Right lobe of liver (tissue), 6 donors: Measurements from ENCODE around the gene VCAM1. TPM values are rescaled to one million over a fixed set of nuclear protein-coding genes. Genes with fewer than 3 reads are reported as not detected.
"Not testable (repeated sequence)": the region's sequence is repeated elsewhere in the genome, so short reads cannot be mapped to it uniquely, and the experiment has no call there.

Experiments used
- ATAC-seq, 4 donors: fragments of 200-7000 bp; cut with Tn5 transposase; one replicate each; pipeline ENCODE4 v1.9.1; 2020; ENCODE audit warnings: mild to moderate bottlenecking in 4 of 4, moderate library complexity in 4 of 4
- DNase-seq, 3 donors: peaks; one replicate each; pipeline ENCODE4 v3.0.0-alpha.2; 2020
- H3K27ac ChIP-seq, 3 donors: fragments of 200-600 bp; one replicate each; pipeline ENCODE4 v1.8.0; 2022
- H3K27me3 ChIP-seq, 2 donors: fragments of 200-600 bp; one replicate each; pipeline ENCODE4 v1.8.0; 2022
- H3K36me3 ChIP-seq, 4 donors: fragments of 200-600 bp; sonication (generic) in 1 of 4; one replicate each; pipeline versions ENCODE4 v1.5.1 to v1.8.0; 2017 to 2022; ENCODE audit warnings: control low read depth in 1 of 4
- H3K4me1 ChIP-seq, 4 donors: fragments of 200-600 bp; sonication (generic) in 1 of 4; one replicate each; pipeline versions ENCODE4 v1.5.1 to v1.8.0; 2017 to 2022; ENCODE audit warnings: control low read depth in 1 of 4
- H3K4me3 ChIP-seq, 3 donors: fragments of 200-600 bp; one replicate each; pipeline ENCODE4 v1.8.0; 2022
- H3K9me3 ChIP-seq, 4 donors: fragments of 200-600 bp; sonication (generic) in 1 of 4; one replicate each; pipeline versions ENCODE4 v1.5.1 to v1.8.0; 2017 to 2022; ENCODE audit warnings: control low read depth in 1 of 4
- POLR2A ChIP-seq: fragments of 450-650 bp; IDR thresholded peaks from one replicate; pipeline ENCODE4 v1.6.1; 2017; ENCODE audit warnings: antibody characterized with exemption, mild to moderate bottlenecking
- WGBS: methylation state at CpG from one replicate; pipeline ENCODE4 v1.1.6; 2018; ENCODE audit warnings: low coverage, low lambda C conversion rate; ENCODE audit not compliant: insufficient coverage; ENCODE audit errors: missing lambda C conversion rate; 5-methylcytosine and 5-hydroxymethylcytosine counted together
- intact Hi-C, 2 donors: fragments of 100-400 bp; cut with DNase I; formaldehyde crosslinking; loops; one replicate each; pipeline versions ENCODE4 v1.11.2 to v1.14.1; 2022
- total RNA-seq, 6 experiments: library from RNA; depleted of rRNA in 2 of 6; stranded (reverse); fragments of >200 nt in 2 of 6; fragmentation: NEBNext Ultra II Directional in 3 of 6; extraction: Animal tissue kit (Norgen Biotek cat#: 25700) in 3 of 6; gene quantifications; one replicate each; pipeline versions ENCODE4 v1.1.0 to v1.2.4, GENCODE V29; 2016 to 2023
- TF ChIP-seq, protein P1 (sequence below), 4 donors: fragments of 200-600 bp in 3 of 4; fragments of 450-650 bp in 1 of 4; IDR thresholded peaks; one replicate each; pipeline versions ENCODE4 v1.5.1 to v1.8.0; 2016 to 2022; ENCODE audit warnings: antibody characterized with exemption in 4 of 4, mild to moderate bottlenecking in 2 of 4
- donor health status: DM: no; HTN: yes; CAD: no.
- donor health status: DM: no; HTN: no; CAD: no.
- donor health status: DM: no; HTN: no; CAD: no.
- donor health status: DM: no; HTN: yes; CAD: no.
- donor health status: DM: no; HTN: yes; CAD: no.

VCAM1 gene
- total RNA-seq, 6 experiments from 2014 or later = 2.5 to 17.4 (median 11.2) TPM

DNA sequence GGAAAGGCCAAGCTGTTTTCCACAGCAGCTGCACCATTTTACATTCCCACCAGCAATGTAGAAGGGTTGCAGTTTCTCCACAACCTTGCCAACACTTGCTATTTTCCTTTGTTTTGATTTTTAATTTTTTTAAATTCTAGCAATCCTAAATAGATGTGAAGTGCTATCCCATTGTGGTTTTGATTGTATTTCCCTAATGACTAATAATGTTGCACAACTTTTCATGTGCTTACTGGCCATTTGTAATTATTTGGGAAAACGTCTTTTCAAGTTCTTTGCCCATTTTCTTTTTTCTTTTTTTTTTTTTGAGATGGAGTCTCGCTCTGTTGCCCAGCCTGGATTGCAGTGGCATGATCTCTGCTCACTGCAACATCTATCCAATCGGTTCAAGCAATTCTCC, 53.9 kb downstream of the VCAM1 start:
- Histone ChIP-seq H3K4me3 (no peak overlapping the region), H3K27ac (no peak overlapping the region), H3K9me3 (no peaks in the 10 kb centered on the region), H3K36me3 (no peaks in the 10 kb centered on the region), H3K27me3 (no peaks in the 10 kb centered on the region), H3K4me1 (no peaks in the 10 kb centered on the region)
- TF ChIP-seq POLR2A = no peak
- ATAC-seq (no peak), DNase-seq (no peak)
- intact Hi-C loops = no loop called here
- WGBS = 75% methylated on average over 2 of the region's 3 CpGs

GRCh38 chr1:100774370-100774769, 54.8 kb downstream of the VCAM1 start:
- no peak for TF ChIP-seq POLR2A
- TF ChIP-seq, protein P1, sequence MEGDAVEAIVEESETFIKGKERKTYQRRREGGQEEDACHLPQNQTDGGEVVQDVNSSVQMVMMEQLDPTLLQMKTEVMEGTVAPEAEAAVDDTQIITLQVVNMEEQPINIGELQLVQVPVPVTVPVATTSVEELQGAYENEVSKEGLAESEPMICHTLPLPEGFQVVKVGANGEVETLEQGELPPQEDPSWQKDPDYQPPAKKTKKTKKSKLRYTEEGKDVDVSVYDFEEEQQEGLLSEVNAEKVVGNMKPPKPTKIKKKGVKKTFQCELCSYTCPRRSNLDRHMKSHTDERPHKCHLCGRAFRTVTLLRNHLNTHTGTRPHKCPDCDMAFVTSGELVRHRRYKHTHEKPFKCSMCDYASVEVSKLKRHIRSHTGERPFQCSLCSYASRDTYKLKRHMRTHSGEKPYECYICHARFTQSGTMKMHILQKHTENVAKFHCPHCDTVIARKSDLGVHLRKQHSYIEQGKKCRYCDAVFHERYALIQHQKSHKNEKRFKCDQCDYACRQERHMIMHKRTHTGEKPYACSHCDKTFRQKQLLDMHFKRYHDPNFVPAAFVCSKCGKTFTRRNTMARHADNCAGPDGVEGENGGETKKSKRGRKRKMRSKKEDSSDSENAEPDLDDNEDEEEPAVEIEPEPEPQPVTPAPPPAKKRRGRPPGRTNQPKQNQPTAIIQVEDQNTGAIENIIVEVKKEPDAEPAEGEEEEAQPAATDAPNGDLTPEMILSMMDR (IDR thresholded peaks at IDR 0.05) = no peak
- DNase-seq (no peak), ATAC-seq (no peak)
- Histone ChIP-seq H3K36me3 (no peaks in the 10 kb centered on the region), H3K4me3 (no peak overlapping the region), H3K4me1 (no peaks in the 10 kb centered on the region), H3K27me3 (no peaks in the 10 kb centered on the region), H3K9me3 (no peaks in the 10 kb centered on the region), H3K27ac (no peak overlapping the region)
- 87% methylated on average over 1 of the region's 1 CpG for WGBS
- intact Hi-C loops = no loop called here

DNA sequence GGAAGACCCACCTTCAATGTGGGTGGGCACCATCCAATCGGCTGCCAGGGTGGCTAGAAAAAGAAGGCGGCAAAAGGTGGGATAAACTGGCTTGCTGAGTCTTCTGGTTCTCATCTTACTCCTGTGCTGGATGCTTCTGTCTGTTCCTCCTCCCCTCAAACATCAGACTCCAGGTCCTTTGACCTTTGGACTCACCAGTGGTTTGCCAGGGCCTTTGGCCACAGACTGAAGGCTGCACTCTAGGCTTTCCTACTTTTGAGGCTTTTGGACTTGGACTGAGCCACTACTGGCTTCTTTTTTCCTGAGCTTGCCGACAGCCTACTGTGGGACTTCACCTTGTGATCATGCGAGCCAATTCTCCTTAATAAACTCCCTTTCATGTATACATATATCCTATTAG, 55.9 kb downstream of the VCAM1 start:
- ATAC-seq = peak; percentile 66 to 91 (median 82)
- TF ChIP-seq, protein P1 (IDR thresholded peaks at IDR 0.05) = no peak
- Histone ChIP-seq H3K4me1 (no peaks in the 10 kb centered on the region), H3K4me3 (no peak overlapping the region), H3K27me3 (no peaks in the 10 kb centered on the region), H3K27ac (no peak overlapping the region), H3K9me3 (no peaks in the 10 kb centered on the region), H3K36me3 (no peaks in the 10 kb centered on the region)
- peak; percentile 27 to 57 (median 49) for DNase-seq
- intact Hi-C loops = no loop called here
- WGBS = 88% methylated on average over 4 of the region's 4 CpGs

GRCh38 chr1:100778748-100779147, 59.2 kb downstream of the VCAM1 start:
- no peaks in the 10 kb centered on the region for H3K4me1 ChIP-seq
- intact Hi-C loops = no loop called here
- no peaks in the 10 kb centered on the region for H3K36me3 ChIP-seq
- no peak for DNase-seq
- no peak overlapping the region for H3K27ac ChIP-seq
- TF ChIP-seq POLR2A = no peak
- TF ChIP-seq, protein P1 (IDR thresholded peaks at IDR 0.05) = no peak
- no peaks in the 10 kb centered on the region for H3K27me3 ChIP-seq
- H3K9me3 ChIP-seq = no peaks in the 10 kb centered on the region
- peak in 1 of 4 donors; percentile 30 for ATAC-seq
- H3K4me3 ChIP-seq = no peak overlapping the region

DNA sequence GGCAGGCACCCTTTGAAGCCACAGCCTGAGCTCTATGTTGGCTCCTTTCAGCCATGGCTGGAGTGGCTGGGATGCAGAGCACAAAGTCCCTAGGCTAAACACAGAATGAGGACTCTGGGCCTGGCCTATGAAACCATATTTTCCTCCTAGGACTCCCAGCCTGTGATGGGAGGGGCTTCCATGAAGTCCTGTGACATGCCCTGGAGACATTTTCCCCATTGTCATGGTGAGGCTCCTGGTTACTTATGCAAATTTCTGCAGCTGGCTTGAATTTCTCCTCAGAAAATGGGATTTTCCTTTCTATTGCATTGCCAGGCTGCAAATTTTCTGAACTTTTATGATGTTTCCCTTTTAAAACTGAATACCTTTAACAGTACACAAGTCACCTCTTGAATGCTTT, 61.3 kb downstream of the VCAM1 start:
- no peak for DNase-seq
- no peaks in the 10 kb centered on the region for H3K4me1 ChIP-seq
- intact Hi-C loops = no loop called here
- no peak overlapping the region for H3K4me3 ChIP-seq
- TF ChIP-seq, protein P1 (IDR thresholded peaks at IDR 0.05) = no peak
- TF ChIP-seq POLR2A = no peak
- no peak overlapping the region for H3K27ac ChIP-seq
- no peaks in the 10 kb centered on the region for H3K36me3 ChIP-seq
- H3K9me3 ChIP-seq = no peaks in the 10 kb centered on the region
- no peaks in the 10 kb centered on the region for H3K27me3 ChIP-seq
- ATAC-seq = no peak

DNA sequence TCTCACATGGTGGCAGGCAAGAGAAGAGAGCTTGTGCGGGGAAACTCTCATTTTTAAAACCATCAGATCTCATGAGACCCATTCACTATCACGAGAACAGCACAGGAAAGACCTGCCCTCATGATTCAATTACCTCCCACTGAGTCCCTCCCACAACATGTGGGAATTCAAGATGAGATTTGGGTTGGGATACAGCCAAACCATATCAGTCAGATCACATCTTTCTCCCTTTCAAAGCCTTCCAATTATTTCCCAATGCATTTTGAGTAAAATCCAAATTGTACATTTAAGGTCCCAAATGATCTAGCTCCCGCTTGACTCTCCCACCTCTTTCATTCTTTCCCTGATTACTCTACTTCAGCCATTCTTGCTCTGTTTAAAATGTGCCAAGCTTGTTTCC, 62.2 kb downstream of the VCAM1 start:
- DNase-seq, H3K27me3 ChIP-seq, H3K4me3 ChIP-seq, intact Hi-C loops, H3K36me3 ChIP-seq, H3K27ac ChIP-seq, ATAC-seq, H3K4me1 ChIP-seq, H3K9me3 ChIP-seq: not testable (repeated sequence)
- WGBS = 95% methylated on average over 2 of the region's 3 CpGs
